DLD1 (cell line): ENCODE measurements around the gene GRIN1.

Source experiments
- in situ Hi-C: cut with HindIII; loops from 2 replicates; pipeline ENCODE4 v1.10.0; 2017; ENCODE audit warnings: low sequenced_read_pairs

The GRIN1 gene

DNA sequence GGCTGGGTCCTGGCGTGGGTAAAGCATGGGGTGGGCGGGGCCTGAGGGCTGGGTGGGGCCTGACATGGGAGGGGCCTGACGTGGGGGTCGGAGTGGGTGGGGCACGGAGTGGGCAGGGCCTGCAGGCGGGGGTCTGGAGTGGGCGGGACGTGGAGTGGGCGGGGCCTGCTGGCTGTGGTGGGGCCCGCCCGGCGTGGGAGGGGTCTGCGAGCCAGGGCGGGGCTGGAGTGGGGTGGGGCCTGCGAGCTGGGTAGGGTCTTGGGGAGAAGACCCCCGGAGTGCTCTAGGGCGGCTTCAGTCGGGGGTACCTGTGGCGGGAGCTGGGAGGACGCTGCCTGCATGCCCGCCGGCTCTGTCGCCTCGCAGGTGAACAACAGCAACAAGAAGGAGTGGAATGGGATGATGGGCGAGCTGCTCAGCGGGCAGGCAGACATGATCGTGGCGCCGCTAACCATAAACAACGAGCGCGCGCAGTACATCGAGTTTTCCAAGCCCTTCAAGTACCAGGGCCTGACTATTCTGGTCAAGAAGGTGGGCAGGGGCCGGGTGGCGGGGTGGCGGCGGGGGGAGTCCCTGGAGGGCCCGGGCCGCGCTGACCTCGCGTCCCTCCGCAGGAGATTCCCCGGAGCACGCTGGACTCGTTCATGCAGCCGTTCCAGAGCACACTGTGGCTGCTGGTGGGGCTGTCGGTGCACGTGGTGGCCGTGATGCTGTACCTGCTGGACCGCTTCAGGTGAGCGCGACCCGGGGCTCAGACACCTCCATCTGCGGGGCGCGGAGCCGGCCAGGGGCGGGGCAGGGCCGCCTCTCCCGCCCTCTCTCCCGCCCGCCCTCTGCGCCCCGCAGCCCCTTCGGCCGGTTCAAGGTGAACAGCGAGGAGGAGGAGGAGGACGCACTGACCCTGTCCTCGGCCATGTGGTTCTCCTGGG is 22.9 kb downstream of the GRIN1 start:
- in situ Hi-C loops, result loop anchor here (25.0 kb wide), 1 partner anchor 350 kb away; the partner anchor contains the start of gene RABL6

DNA sequence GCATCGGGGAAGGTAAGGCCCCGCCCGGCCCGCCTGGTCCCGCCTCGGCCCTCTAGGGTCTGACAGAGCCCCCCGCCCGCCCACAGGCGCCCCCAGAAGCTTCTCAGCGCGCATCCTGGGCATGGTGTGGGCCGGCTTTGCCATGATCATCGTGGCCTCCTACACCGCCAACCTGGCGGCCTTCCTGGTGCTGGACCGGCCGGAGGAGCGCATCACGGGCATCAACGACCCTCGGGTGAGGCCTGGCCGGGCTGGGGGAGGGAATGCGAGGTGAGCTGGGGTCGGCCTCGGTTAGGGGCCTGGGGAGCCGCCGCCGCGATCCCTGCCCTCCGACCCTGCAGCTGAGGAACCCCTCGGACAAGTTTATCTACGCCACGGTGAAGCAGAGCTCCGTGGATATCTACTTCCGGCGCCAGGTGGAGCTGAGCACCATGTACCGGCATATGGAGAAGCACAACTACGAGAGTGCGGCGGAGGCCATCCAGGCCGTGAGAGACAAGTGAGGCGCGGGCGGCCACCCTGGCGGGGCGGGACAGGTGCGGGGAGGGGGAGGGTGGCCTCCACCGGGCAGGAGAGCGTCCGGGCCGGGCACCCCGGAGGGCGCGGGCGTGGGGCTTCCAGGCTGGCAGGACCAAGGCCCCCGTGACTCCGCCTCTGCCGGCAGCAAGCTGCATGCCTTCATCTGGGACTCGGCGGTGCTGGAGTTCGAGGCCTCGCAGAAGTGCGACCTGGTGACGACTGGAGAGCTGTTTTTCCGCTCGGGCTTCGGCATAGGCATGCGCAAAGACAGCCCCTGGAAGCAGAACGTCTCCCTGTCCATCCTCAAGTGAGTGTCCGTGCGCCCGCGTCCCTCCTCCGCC is 23.8 kb downstream of the GRIN1 start:
- in situ Hi-C loops, result loop anchor here (25.0 kb wide), 1 partner anchor 350 kb away; the partner anchor contains the start of gene RABL6

DNA sequence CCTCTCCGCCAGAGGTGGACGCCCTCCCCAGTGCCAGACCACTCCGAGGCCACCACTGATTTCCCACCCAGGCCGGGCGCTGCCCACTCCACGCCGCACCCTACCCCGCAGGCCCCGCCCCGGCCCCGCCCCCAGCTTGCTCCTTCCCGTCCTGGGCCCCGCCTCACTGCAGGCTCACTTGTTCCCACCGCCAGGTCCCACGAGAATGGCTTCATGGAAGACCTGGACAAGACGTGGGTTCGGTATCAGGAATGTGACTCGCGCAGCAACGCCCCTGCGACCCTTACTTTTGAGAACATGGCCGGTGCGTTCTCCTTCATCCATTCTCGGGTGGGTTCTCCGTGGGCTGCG is 24.4 kb downstream of the GRIN1 start:
- in situ Hi-C loops, result loop anchor here (25.0 kb wide), 1 partner anchor 351 kb away; the partner anchor contains the start of gene RABL6

DNA sequence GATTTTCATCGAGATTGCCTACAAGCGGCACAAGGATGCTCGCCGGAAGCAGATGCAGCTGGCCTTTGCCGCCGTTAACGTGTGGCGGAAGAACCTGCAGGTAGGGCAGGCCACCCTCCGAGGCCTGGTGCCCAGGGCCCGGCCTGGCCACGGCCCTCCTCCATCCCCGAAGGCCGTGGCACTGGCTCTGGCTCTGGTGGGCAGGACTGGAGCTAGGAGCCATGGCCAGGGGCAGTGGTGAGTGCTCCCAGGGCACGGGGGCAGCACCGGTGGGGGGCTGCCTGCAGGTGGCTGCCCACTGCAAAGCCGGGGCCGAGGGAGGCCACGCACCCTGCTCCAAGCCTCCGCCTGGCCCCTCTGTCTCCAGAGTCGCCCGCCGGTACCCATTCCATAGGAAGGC is 24.9 kb downstream of the GRIN1 start:
- in situ Hi-C loops, result loop anchor here (25.0 kb wide), 1 partner anchor 352 kb away; the partner anchor contains the start of gene RABL6

DNA sequence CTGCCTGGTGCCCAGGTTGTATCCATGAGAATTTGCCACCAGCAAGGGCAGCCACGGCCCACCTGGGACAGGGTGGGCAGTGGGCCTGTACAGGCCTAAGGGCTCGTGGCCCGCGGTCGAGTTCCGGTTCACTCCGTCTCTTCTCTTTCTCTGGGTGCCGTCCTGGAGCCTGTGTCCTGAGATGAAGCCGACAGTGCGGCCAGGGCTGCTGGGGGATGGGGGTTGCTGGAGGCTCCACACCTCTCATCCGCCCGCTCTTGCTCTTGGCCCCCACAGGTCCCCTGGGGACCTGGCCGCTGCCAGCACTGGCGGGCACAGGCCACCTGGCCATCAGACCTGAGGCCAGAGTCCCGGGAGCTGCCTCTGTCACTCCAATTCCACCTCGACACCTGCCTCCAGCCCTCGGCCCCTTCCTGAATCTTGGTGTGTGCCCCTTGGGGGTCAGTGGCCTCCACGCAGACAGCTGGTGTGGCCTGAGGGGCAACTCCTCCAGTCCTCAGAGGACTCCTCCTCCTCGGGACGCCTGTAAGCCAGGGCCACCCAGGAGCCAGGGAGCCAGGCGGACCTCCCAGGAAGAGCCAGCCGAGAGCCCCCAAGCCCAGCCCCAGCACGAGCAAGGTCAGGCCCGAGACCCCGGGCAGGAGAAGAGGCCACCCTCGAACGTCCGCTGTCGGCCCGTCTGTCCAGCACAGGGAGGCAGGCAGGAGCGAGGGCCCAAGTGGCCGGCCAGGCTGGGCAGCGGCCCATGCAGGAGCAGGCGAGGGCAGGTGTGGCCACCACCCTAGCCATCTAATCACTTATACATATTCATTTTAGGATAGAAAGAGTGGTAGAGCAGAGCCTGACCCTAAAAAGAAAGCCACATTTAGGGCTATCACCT is 25.7 kb downstream of the GRIN1 start:
- in situ Hi-C loops, result loop anchor here (25.0 kb wide), 1 partner anchor 352 kb away; the partner anchor contains the start of gene RABL6

DNA sequence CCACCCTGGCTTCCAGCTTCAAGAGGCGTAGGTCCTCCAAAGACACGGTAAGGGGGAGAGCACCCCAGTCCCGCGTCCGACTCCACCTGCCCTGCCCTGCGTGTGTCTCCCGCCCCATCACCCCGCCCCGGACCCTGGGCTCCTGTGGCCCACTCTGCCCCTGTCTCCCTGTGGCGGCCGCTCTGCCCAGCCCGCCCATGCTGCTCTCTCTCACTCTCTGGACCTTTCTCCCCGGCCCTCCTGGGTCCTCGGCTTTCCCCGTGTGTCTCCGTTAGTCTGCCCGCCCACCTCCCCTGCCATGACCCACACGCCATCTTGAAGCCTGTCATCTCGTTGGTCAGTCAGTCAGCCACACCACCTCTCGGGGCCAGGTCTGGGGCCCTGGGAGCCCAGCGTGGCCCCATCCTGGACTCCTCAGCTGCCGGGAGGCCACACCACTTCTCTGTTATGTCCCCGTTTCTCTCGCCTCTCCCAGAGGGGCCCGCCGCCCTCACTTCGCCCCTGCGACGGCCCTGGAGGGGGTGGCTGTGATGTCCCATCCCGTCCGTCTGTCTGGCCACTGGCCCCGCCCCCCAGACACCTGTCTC is 26.4 kb downstream of the GRIN1 start:
- in situ Hi-C loops, result loop anchor here (25.0 kb wide), 1 partner anchor 353 kb away; the partner anchor contains the start of gene RABL6

DNA sequence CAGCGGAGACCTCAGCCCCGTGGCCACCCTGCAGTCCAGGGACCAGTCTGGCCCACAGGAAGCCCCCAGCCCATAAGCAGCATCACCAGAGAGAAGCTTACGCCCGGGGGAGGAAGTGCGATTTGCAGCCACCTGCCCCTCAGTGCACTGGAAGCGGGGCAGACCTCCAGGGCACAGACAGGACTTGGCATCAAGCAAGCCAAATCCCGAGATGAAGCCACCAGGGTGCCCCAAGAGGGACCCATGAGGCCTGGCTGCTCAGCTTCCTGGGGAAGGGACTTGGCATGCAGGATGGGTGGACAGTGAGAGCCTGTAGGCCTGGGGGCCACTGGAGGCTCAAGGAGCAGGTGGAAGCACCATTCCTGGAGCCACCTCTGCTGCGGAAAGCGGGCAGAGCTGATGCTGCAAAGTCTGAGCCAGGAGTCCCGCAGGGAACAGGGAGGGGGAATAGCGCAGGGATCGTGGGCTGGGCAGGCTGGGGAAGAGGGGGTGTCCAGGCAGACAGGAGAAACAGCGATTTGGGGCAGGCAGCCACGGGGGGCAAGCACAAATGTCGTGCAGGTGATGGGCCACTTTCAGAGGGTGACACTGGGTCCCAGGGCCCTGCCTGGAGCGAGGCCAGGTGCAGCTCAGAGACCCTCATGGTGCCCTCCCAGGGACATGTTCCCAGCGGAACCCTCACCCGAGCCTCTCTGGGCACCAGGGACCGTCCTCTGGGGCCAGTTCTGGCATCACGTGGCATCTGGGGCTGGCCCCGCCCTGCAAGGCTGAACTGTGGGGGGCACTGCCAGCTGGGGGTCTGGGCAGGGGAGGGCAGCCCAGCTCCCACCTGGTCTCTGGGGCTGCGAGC is 27.7 kb downstream of the GRIN1 start:
- in situ Hi-C loops, result loop anchor here (25.0 kb wide), 1 partner anchor 354 kb away; the partner anchor contains the start of gene RABL6

DNA sequence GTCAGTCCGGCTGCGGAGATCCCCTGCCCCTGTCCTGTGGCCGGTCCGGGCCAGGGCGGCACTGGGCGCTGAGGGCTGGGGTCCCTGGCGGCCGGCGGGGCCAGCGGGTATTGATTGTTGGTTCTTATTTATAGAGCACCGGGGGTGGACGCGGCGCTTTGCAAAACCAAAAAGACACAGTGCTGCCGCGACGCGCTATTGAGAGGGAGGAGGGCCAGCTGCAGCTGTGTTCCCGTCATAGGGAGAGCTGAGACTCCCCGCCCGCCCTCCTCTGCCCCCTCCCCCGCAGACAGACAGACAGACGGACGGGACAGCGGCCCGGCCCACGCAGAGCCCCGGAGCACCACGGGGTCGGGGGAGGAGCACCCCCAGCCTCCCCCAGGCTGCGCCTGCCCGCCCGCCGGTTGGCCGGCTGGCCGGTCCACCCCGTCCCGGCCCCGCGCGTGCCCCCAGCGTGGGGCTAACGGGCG is 28.4 kb downstream of the GRIN1 start:
- in situ Hi-C loops, result loop anchor here (25.0 kb wide), 1 partner anchor 355 kb away; the partner anchor contains the start of gene RABL6

DNA sequence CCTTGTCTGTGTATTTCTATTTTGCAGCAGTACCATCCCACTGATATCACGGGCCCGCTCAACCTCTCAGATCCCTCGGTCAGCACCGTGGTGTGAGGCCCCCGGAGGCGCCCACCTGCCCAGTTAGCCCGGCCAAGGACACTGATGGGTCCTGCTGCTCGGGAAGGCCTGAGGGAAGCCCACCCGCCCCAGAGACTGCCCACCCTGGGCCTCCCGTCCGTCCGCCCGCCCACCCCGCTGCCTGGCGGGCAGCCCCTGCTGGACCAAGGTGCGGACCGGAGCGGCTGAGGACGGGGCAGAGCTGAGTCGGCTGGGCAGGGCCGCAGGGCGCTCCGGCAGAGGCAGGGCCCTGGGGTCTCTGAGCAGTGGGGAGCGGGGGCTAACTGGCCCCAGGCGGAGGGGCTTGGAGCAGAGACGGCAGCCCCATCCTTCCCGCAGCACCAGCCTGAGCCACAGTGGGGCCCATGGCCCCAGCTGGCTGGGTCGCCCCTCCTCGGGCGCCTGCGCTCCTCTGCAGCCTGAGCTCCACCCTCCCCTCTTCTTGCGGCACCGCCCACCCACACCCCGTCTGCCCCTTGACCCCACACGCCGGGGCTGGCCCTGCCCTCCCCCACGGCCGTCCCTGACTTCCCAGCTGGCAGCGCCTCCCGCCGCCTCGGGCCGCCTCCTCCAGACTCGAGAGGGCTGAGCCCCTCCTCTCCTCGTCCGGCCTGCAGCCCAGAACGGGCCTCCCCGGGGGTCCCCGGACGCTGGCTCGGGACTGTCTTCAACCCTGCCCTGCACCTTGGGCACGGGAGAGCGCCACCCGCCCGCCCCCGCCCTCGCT is 29.0 kb downstream of the GRIN1 start:
- in situ Hi-C loops, result loop anchor here (25.0 kb wide), 1 partner anchor 356 kb away; the partner anchor contains the start of gene RABL6

DNA sequence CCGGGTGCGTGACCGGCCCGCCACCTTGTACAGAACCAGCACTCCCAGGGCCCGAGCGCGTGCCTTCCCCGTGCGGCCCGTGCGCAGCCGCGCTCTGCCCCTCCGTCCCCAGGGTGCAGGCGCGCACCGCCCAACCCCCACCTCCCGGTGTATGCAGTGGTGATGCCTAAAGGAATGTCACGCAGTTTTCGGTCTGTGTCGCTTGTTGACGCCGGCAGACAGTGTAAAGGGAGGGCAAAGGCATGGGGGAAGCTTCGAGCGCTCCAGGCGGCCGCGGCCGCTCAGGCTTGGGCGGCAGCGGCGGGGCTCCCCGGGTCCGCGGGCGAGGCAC is 29.6 kb downstream of the GRIN1 start:
- in situ Hi-C loops, result loop anchor here (25.0 kb wide), 1 partner anchor 356 kb away; the partner anchor contains the start of gene RABL6

DNA sequence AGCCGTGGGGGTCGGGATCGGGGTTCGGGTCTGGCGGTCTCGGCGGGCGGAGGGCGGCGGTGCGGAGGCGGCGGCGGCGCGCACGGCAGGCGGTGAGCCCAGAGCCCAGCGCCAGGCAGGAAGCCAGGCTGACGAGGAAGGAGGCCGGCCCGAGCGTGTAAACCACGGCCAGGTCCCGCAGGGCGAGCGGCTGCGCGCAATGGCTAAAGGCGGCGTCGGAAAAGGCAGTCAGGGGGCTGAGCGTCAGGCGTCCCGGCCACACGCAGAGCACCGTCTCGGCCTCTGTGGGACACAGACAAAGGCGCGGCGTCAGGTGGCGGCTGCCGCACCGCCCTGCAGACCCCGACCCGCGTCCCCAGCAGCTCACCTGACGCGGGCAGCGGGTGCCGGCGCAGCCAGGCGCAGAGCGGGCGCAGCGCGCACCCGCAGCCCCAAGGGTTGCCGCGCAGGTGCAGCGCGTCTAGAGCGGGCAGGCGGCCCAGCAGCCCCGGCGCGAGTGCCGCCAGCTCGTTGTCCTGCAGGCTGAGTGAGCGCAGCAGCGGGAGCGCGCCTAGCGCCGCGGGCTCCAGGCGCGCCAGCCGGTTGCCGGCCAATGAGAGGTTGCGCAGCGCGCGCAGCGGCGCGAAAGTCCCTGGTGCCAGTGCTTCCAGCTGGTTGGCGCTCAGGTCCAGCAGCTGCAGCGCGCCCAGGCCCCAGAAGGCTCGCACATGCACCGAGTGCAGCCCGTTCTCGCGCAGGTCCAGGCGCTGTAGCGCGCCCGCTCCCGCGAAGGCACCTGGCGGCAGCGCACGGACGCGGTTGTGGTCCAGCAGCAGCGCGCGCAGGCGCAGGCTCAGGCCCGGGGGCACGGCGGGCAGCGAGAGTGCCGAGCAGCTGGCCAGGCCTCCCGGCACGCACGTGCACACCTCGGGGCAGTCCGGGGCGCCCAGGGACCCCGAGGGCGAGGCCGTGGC is 30.2 kb downstream of the GRIN1 start:
- in situ Hi-C loops, result loop anchor here (25.0 kb wide), 1 partner anchor 357 kb away; the partner anchor contains the start of gene RABL6

DNA sequence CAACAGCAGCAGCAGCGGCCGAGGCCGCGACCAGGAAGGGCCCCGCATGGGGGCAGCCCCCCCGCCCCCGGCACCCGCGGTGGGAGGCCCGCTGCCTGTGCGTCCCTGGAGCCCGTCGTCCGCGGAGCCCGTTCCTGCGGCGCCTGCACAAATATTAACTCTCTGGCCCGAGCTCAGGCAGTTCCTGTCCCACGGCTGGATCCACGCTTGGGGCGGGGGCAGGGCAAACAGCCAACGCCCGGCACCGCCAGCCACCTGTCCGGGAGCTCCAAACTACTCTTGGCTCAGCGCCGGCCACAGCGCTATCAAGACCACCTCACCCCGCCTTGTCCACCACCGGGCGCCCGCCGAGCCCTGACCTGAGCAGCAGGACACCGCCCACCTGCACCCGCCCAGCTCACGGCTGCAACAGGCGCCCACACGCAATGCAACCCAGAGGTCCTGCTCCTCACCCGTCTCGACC is 31.0 kb downstream of the GRIN1 start, which contains the start of gene LRRC26:
Gene LRRC26 (minus strand): TSS at position 156 of the 463 bp plus-strand sequence. CDS start 108 bp downstream, at position 48.
- in situ Hi-C loops, result loop anchor here (25.0 kb wide), 1 partner anchor 358 kb away; the partner anchor contains the start of gene RABL6

DNA sequence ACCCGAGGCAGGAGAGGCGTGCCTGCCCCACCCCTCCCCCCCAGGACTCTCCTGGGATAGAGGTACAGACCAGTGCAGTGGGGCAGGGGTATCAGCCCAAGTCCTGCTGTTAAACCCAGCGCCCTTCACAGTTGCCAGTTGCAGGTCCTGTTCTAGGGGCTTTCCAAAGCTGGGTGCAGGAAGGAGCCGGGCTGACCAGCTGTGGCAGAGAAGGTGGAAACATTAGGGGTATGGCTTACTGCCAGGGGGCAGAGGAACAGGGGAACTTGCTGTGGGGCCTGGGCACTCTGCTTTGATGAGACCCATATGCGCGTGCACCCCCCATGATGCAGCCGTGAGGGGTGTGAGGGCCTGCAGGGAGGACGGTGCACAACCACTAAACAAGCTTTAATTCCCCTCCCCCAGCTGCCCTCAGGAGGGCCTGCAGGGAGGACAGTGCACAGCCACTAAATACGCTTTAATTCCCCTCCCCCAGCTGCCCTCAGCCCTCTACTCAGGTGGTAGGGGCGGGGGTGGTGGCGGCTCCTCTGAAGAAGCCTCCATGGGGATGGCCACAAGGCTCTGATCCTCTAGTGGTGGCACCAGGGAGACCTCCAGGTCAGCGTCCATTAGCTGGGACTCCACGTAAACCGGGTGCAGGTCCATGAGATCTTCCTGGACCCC is 31.7 kb downstream of the GRIN1 start:
- in situ Hi-C loops, result loop anchor here (25.0 kb wide), 1 partner anchor 358 kb away; the partner anchor contains the start of gene RABL6

DNA sequence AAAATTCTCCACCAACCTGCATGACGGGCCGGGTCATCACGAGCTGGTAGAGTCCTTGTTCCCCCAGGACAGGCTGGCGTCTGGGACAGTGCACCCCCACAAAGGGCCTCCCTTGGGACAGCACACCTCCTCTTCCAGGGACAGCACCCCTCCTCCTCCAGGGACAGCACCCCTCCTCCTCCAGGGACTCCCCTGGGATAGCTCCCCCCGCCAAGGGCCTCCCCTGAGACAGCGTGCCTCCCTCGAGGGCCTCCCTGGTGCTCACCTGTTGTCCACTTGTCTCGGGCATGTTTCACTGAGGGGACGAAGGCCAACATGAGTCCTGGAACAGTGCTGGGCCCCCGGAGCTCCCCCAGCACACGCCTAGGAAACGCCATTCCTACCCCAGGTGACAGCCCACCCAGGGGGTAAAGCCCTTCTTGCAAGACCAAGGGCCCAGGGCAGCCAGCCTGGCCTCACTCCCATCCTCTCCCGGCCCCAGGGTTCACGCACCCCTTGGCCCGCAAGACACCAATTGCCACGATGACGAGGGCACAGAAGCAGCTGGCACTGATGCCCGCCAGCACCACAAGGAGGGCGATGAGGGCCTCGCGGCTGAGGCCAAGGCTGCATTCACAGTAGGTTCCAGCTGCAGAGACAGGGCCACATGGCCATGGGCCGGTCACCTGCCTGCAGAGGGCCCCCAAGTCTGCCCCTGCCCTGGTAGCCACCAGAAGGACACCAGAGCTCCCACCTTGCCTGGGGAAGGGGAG is 32.4 kb downstream of the GRIN1 start:
- in situ Hi-C loops, result loop anchor here (25.0 kb wide), 1 partner anchor 359 kb away; the partner anchor contains the start of gene RABL6
